Thyroid gland (tissue), 4 donors: ENCODE results near the gene ZIC5. TPM values are rescaled to one million over a fixed set of nuclear protein-coding genes. Genes with fewer than 3 reads are reported as not detected.
"Not testable (repeated sequence)": the region's sequence is repeated elsewhere in the genome, so short reads cannot be mapped to it uniquely, and the experiment has no call there.

Experiments used
- DNase-seq, 2 donors: peaks; one replicate each; pipeline ENCODE4 v3.0.0-alpha.2; 2019
- H3K27ac ChIP-seq, 3 donors: fragments of 200-600 bp; sonication (generic); 1 replicate in 2 of 3; 2 replicates in 1 of 3; pipeline ENCODE4 v1.5.1; 2016 to 2019; ENCODE audit warnings: mild to moderate bottlenecking in 1 of 3, moderate library complexity in 1 of 3
- H3K27me3 ChIP-seq: fragments of 200-600 bp; sonication (generic); one replicate; pipeline ENCODE4 v1.5.1; 2019
- H3K36me3 ChIP-seq, 2 donors: fragments of 200-600 bp; sonication (generic); one replicate each; pipeline ENCODE4 v1.5.1; 2016 to 2019
- H3K4me1 ChIP-seq, 2 donors: fragments of 200-600 bp; sonication (generic); one replicate each; pipeline ENCODE4 v1.5.1; 2017 to 2019
- H3K4me3 ChIP-seq, 3 donors: fragments of 200-600 bp; sonication (generic); replicated peaks in 1 of 3; 1 replicate in 2 of 3; 2 replicates in 1 of 3; pipeline ENCODE4 v1.5.1; 2016; ENCODE audit warnings: mild to moderate bottlenecking in 1 of 3
- H3K9me3 ChIP-seq: fragments of 200-600 bp; sonication (generic); one replicate; pipeline ENCODE4 v1.5.1; 2017
- POLR2A ChIP-seq, 2 donors: fragments of 450-650 bp; IDR thresholded peaks; one replicate each; pipeline ENCODE4 v1.6.1; 2017; ENCODE audit warnings: antibody characterized with exemption in 2 of 2, mild to moderate bottlenecking in 2 of 2, moderate library complexity in 1 of 2
- WGBS, 2 donors: methylation state at CpG; one replicate each; pipeline ENCODE4 v1.1.5; 2017; 5-methylcytosine and 5-hydroxymethylcytosine counted together
- intact Hi-C: fragments of 100-400 bp; cut with DNase I; formaldehyde crosslinking; loops from one replicate; pipeline ENCODE4 v1.15.1; 2023
- total RNA-seq, 4 donors: library from RNA; depleted of rRNA; stranded (reverse); fragments of >200 nt; gene quantifications; one replicate each; pipeline ENCODE4 v1.2.3, GENCODE V29; 2016
- TF ChIP-seq, protein P1 (sequence below), 6 experiments: fragments of 200-600 bp in 3 of 6; fragments of 450-650 bp in 3 of 6; sonication (generic) in 3 of 6; IDR thresholded peaks; one replicate each; pipeline ENCODE4 v1.5.1; 2016 to 2019; ENCODE audit warnings: antibody characterized with exemption in 6 of 6, mild to moderate bottlenecking in 2 of 6, inconsistent platforms in 1 of 6, moderate library complexity in 1 of 6

ZIC5 gene
- total RNA-seq, 4 donors from 2014 or later: not detected

DNA sequence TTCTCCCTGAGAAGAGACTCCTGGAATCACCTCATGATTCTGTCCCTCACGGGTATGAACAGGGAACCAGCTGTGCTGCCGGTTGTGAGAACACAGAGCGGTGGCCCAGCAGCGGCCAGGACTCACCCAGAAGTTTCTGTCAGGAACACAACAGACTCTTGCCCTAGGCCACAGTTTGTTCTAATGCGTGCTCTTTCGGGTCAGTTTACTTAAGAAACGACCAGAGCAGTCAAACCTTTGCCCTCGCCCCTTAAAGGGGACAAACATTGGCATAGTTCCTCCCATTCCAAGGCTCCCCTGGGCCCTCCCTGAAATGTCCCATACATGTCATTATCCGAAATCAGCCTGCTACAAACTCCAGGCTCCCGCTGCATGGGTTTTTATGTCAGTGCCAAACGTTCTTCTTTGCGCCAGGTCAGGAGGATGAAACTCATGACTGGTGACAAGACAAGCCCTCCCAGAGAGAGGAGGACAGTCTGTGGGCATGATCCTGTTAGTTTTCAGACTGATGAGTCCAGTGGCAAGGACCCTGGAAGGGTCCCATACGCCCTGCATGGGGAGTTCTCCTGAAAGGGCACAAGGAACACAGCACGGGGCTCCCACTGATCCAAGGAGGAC, 18.3 kb downstream of the ZIC5 start:
- DNase-seq: no peak
- H3K27ac ChIP-seq: no peak overlapping the region
- intact Hi-C loops: no loop called here
- peaks cover 33% of the 10 kb centered on the region for H3K27me3 ChIP-seq
- peaks cover 17 to 28% of the 10 kb centered on the region in 2 donors for H3K4me1 ChIP-seq
- TF ChIP-seq, protein P1, sequence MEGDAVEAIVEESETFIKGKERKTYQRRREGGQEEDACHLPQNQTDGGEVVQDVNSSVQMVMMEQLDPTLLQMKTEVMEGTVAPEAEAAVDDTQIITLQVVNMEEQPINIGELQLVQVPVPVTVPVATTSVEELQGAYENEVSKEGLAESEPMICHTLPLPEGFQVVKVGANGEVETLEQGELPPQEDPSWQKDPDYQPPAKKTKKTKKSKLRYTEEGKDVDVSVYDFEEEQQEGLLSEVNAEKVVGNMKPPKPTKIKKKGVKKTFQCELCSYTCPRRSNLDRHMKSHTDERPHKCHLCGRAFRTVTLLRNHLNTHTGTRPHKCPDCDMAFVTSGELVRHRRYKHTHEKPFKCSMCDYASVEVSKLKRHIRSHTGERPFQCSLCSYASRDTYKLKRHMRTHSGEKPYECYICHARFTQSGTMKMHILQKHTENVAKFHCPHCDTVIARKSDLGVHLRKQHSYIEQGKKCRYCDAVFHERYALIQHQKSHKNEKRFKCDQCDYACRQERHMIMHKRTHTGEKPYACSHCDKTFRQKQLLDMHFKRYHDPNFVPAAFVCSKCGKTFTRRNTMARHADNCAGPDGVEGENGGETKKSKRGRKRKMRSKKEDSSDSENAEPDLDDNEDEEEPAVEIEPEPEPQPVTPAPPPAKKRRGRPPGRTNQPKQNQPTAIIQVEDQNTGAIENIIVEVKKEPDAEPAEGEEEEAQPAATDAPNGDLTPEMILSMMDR (IDR thresholded peaks at IDR 0.05): no peak
- no peak for TF ChIP-seq POLR2A (IDR thresholded peaks at IDR 0.05)
- WGBS, 2 donors: 72 to 75% methylated on average over 13 to 14 of the region's 14 CpGs
- H3K4me3 ChIP-seq: no peak overlapping the region
- H3K36me3 ChIP-seq: no peaks in the 10 kb centered on the region
- no peaks in the 10 kb centered on the region for H3K9me3 ChIP-seq

DNA sequence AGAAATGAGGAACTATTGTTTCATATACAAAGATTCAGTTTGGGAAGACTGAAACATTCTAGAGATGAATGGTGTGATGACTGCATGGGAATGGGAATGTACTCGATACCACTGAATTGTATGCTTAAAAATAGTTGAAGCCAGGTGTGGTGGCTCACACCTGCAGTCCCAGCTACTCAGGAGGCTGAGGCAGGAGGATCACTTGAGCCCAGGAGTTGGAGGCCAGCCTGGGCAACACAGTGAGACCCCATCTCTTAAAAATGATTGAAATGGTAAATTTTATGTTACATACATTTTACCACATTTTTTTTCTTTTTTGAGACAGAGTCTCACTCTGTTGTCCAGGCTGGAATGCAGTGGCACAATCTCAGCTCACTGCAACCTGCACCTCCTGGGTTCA, 19.9 kb downstream of the ZIC5 start:
- intact Hi-C loops, DNase-seq, H3K9me3 ChIP-seq, H3K27ac ChIP-seq, H3K4me3 ChIP-seq, H3K36me3 ChIP-seq: not testable (repeated sequence)
- WGBS, 2 donors: 94 to 100% methylated on average over 1 of the region's 1 CpG
- H3K4me1 ChIP-seq: peaks cover 11 to 18% of the 10 kb centered on the region in 2 donors
- H3K27me3 ChIP-seq: peaks cover 17% of the 10 kb centered on the region

DNA sequence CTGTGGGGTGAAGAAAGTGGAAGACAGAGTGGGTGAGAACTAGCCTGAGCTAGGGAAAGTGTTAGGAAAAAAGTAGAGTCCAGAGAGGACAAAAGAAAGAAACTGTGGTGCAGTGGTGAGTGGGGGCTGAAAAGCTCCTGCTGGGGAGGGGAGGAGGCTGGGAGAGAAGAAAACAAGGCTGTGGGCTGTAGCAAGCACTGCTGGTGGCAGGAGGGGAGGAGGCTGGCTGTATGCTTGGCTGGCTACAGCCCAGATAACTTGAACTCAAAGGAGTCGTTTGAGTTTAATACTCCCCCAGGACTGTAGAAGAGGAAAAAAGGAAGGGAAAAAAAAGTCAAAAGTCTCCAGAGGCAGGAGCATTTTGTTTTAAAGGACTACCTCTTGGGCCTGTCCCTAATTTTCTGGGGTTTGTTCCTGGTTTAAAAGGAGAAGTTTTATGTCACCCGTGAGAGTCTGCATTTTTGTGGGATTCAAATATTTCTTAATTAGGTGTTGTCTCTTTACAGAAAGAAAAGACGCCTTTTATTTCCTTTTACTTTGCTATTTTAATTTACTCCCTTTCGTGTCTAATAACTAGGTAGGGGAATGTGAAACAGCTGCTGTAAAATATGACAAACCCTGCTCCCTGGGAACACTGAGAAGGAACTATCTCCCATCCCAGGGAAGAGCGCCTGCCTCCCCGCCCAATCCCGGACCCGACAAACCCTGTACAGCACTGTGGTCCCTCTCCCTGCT, 21.7 kb downstream of the ZIC5 start:
- Histone ChIP-seq H3K27ac (no peak overlapping the region), H3K36me3 (no peaks in the 10 kb centered on the region), H3K9me3 (no peaks in the 10 kb centered on the region), H3K27me3 (no peaks in the 10 kb centered on the region), H3K4me1 (peaks cover 0 to 7% of the 10 kb centered on the region in 2 donors), H3K4me3 (no peak overlapping the region)
- intact Hi-C loops: no loop called here
- TF ChIP-seq, protein P1 (IDR thresholded peaks at IDR 0.05): no peak
- TF ChIP-seq POLR2A (IDR thresholded peaks at IDR 0.05): no peak
- 67 to 68% methylated on average over 8 of the region's 8 CpGs for WGBS, 2 donors
- no peak for DNase-seq

DNA sequence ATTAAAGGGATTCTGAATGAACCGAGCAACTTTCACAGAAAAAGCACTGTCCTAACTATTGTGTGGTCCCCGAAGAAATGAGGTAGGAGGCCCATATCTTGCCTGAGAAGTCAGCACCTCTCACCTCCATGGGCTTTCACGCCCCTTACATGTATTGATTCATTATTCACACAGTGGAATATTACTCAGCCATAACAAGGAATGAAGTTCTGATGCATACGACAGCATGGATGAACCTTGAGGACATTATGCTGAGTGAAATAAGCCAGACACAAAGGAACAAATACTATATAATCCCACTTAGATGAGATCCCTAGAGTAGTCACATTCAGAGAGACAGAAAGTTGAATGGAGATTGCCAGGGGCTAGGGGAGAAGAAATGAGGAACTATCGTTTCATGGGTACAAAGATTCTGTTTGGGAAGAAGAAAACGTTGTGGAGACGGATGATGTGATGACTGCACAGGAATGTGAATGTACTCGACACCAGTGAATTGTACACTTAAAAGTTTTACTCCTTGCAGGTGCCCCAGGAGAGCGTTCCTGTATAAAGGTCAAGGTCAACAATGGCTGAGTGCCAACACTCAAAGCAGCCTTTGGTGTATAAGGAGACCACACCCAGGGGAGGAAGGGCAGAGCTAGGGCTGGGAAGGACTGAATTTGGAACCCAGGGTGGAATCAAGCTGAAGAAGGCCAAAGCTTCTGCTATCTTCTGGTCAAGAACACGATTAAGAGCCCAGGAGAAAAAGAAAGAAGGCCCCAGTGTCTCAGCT, 22.5 kb downstream of the ZIC5 start:
- no peak for TF ChIP-seq POLR2A (IDR thresholded peaks at IDR 0.05)
- TF ChIP-seq, protein P1 (IDR thresholded peaks at IDR 0.05): no peak
- intact Hi-C loops: no loop called here
- Histone ChIP-seq H3K4me3 (no peak overlapping the region), H3K27ac (no peak overlapping the region), H3K4me1 (peaks cover 0 to 7% of the 10 kb centered on the region in 2 donors), H3K27me3 (no peaks in the 10 kb centered on the region), H3K9me3 (no peaks in the 10 kb centered on the region), H3K36me3 (no peaks in the 10 kb centered on the region)
- peak in 1 of 2 donors; percentile 50 for DNase-seq
- WGBS, 2 donors: 56 to 60% methylated on average over 10 of the region's 10 CpGs

DNA sequence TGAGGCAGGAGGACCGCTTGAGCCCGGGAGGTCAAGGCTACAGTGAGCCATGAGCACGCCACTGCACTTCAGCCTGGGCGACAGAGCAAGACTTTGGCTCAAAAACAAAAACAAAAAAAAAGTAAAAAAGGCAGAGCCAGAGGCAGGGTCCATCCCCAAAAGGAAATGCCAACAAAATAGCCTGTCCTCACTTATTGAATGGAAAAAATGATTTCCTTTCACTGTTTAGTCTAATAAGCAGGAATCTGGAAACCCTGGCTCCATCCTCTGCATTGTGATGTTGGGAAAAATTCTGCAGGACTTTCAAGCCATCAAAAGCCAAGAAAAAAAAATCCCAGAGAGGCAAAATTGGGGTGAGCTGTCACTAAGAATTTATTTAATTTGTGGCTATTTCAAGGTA, 23.2 kb downstream of the ZIC5 start:
- Histone ChIP-seq H3K36me3 (no peaks in the 10 kb centered on the region), H3K4me3 (no peak overlapping the region), H3K27ac (no peak overlapping the region), H3K27me3 (no peaks in the 10 kb centered on the region), H3K9me3 (no peaks in the 10 kb centered on the region), H3K4me1 (peaks cover 0 to 7% of the 10 kb centered on the region in 2 donors)
- TF ChIP-seq, protein P1 (IDR thresholded peaks at IDR 0.05): no peak
- no peak for TF ChIP-seq POLR2A (IDR thresholded peaks at IDR 0.05)
- intact Hi-C loops: no loop called here
- DNase-seq: no peak
- 73 to 77% methylated on average over 4 of the region's 4 CpGs for WGBS, 2 donors
